Lower lobe of right lung (tissue), 2 donors: Measurements from ENCODE around the gene NECTIN1. TPM values are rescaled to one million over a fixed set of nuclear protein-coding genes. Genes with fewer than 3 reads are reported as not detected.
A peak's percentile ranks its signal among the peaks of the same experiment; 100 is the strongest.

ENCODE experiments used
- ATAC-seq, 2 donors: fragments of 200-7000 bp; cut with Tn5 transposase; one replicate each; pipeline ENCODE4 v1.9.1; 2020 to 2022; ENCODE audit warnings: mild to moderate bottlenecking in 2 of 2, moderate library complexity in 2 of 2
- DNase-seq: peaks from one replicate; pipeline ENCODE4 v3.0.0-alpha.2; 2020
- H3K27ac ChIP-seq: fragments of 200-600 bp; one replicate; pipeline ENCODE4 v1.8.0; 2022
- H3K27me3 ChIP-seq: fragments of 200-600 bp; one replicate; pipeline ENCODE4 v1.8.0; 2022; ENCODE audit warnings: low read depth
- H3K36me3 ChIP-seq: fragments of 200-600 bp; one replicate; pipeline ENCODE4 v1.8.0; 2022; ENCODE audit warnings: mild to moderate bottlenecking
- H3K4me1 ChIP-seq: fragments of 200-600 bp; one replicate; pipeline ENCODE4 v1.8.0; 2022
- H3K4me3 ChIP-seq: fragments of 200-600 bp; one replicate; pipeline ENCODE4 v1.8.0; 2022; ENCODE audit warnings: mild to moderate bottlenecking
- H3K9me3 ChIP-seq: fragments of 200-600 bp; one replicate; pipeline ENCODE4 v1.8.0; 2022
- intact Hi-C: fragments of 100-400 bp; cut with DNase I; formaldehyde crosslinking; loops from one replicate; pipeline ENCODE4 v1.11.0; 2022
- total RNA-seq: library from RNA; stranded (reverse); fragmentation: NEBNext Ultra II Directional; extraction: Animal tissue kit (Norgen Biotek cat#: 25700); gene quantifications from one replicate; pipeline ENCODE4 v1.2.1, GENCODE V29; 2021
- TF ChIP-seq, protein P1 (sequence below): fragments of 200-600 bp; IDR thresholded peaks from one replicate; pipeline ENCODE4 v1.8.0; 2022; ENCODE audit warnings: antibody characterized with exemption, mild to moderate bottlenecking
- donor health status: DM: no; HTN: yes; CAD: no; lungs with severe emphysema.

The NECTIN1 gene
- total RNA-seq, 1 donor from 2014 or later: 9.1 TPM

DNA sequence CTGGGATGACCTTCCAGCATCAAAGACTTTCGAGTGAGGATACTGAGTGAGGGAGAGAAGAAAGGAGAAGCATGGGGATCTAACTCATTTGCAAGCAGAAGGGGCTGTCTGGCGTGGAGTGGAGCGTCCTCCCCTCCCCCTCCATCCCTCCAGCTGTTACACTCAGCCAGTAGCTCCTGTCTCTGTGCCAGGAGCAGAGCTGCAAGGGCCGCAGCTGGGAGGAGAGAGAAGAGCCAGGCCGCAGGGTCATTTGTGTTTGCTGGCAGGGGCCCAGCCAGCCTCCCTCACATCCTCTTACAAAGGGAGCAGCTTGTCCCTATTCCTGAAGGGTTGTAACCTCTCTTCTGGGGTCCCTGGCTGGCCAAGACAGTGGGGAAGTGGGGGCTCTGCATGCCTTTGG, 57.9 kb downstream of the NECTIN1 start:
- TF ChIP-seq, protein P1, sequence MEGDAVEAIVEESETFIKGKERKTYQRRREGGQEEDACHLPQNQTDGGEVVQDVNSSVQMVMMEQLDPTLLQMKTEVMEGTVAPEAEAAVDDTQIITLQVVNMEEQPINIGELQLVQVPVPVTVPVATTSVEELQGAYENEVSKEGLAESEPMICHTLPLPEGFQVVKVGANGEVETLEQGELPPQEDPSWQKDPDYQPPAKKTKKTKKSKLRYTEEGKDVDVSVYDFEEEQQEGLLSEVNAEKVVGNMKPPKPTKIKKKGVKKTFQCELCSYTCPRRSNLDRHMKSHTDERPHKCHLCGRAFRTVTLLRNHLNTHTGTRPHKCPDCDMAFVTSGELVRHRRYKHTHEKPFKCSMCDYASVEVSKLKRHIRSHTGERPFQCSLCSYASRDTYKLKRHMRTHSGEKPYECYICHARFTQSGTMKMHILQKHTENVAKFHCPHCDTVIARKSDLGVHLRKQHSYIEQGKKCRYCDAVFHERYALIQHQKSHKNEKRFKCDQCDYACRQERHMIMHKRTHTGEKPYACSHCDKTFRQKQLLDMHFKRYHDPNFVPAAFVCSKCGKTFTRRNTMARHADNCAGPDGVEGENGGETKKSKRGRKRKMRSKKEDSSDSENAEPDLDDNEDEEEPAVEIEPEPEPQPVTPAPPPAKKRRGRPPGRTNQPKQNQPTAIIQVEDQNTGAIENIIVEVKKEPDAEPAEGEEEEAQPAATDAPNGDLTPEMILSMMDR: no peak
- intact Hi-C loops: no loop called here
- Histone ChIP-seq H3K9me3 (no peaks in the 10 kb centered on the region), H3K27me3 (no peaks in the 10 kb centered on the region), H3K27ac (peak overlapping the region; percentile 36), H3K4me3 (no peak overlapping the region), H3K4me1 (peaks cover 12% of the 10 kb centered on the region), H3K36me3 (no peaks in the 10 kb centered on the region)
- no peak for DNase-seq
- ATAC-seq: peak in 1 of 2 donors; percentile 18

- Histone ChIP-seq H3K4me1 (peaks cover 12% of the 10 kb centered on the region), H3K27ac (no peak overlapping the region), H3K36me3 (no peaks in the 10 kb centered on the region), H3K4me3 (no peak overlapping the region), H3K9me3 (no peaks in the 10 kb centered on the region), H3K27me3 (no peaks in the 10 kb centered on the region)
- TF ChIP-seq, protein P1: no peak
- intact Hi-C loops: no loop called here
- ATAC-seq (no peak), DNase-seq (no peak)
Observed at GRCh38 chr11:119669487-119669886, 59.5 kb downstream of the NECTIN1 start.

- Histone ChIP-seq H3K27me3 (no peaks in the 10 kb centered on the region), H3K4me3 (no peak overlapping the region), H3K27ac (no peak overlapping the region), H3K4me1 (peaks cover 12% of the 10 kb centered on the region), H3K36me3 (no peaks in the 10 kb centered on the region), H3K9me3 (no peaks in the 10 kb centered on the region)
- DNase-seq (no peak), ATAC-seq (no peak)
- intact Hi-C loops: no loop called here
- TF ChIP-seq, protein P1: no peak
Observed at GRCh38 chr11:119668676-119669075, 60.3 kb downstream of the NECTIN1 start.

GRCh38 chr11:119666463-119667131, 62.4 kb downstream of the NECTIN1 start:
- peak; percentile 93 to 96 for ATAC-seq

GRCh38 chr11:119666061-119666460, 62.9 kb downstream of the NECTIN1 start:
- no peaks in the 10 kb centered on the region for H3K36me3 ChIP-seq
- no peak overlapping the region for H3K4me3 ChIP-seq
- H3K27me3 ChIP-seq: no peaks in the 10 kb centered on the region
- DNase-seq: no peak
- intact Hi-C loops: no loop called here
- TF ChIP-seq, protein P1: no peak
- no peaks in the 10 kb centered on the region for H3K9me3 ChIP-seq
- H3K4me1 ChIP-seq: no peaks in the 10 kb centered on the region
- no peak for ATAC-seq
- no peak overlapping the region for H3K27ac ChIP-seq

More at GRCh38 chr11:119666463-119667131, 62.4 kb downstream of the NECTIN1 start:
- H3K4me3 ChIP-seq: no peak overlapping the region
- TF ChIP-seq, protein P1: peak; percentile 94
- peak; percentile 83 for DNase-seq
- H3K27ac ChIP-seq: no peak overlapping the region
- H3K27me3 ChIP-seq: no peaks in the 10 kb centered on the region
- intact Hi-C loops: no loop called here
- H3K4me1 ChIP-seq: peaks cover 5% of the 10 kb centered on the region
- H3K36me3 ChIP-seq: no peaks in the 10 kb centered on the region
- H3K9me3 ChIP-seq: no peaks in the 10 kb centered on the region
